ENCODE measurements around the gene JOSD1.

The JOSD1 gene

GRCh38 chr22:38638728-38639127, 62.0 kb downstream of the JOSD1 start:
- DNase-seq (ENCODE audit: low read depth), result no peak
- Histone ChIP-seq H3K4me3 (ENCODE audit: low read length) (no peak overlapping the region), H3K9me3 (ENCODE audit: control insufficient read depth, low read length) (no peaks in the 10 kb centered on the region), H3K36me3 (ENCODE audit: control insufficient read depth, insufficient read depth, low read length, severe bottlenecking) (no peaks in the 10 kb centered on the region), H3K27me3 (replicated peaks; ENCODE audit: control insufficient read depth, insufficient read depth, low read length) (no peaks in the 10 kb centered on the region), H3K9ac (ENCODE audit: low read length) (no peak overlapping the region), H3K4me1 (ENCODE audit: control insufficient read depth, insufficient read depth, low read length) (no peaks in the 10 kb centered on the region)

DNA sequence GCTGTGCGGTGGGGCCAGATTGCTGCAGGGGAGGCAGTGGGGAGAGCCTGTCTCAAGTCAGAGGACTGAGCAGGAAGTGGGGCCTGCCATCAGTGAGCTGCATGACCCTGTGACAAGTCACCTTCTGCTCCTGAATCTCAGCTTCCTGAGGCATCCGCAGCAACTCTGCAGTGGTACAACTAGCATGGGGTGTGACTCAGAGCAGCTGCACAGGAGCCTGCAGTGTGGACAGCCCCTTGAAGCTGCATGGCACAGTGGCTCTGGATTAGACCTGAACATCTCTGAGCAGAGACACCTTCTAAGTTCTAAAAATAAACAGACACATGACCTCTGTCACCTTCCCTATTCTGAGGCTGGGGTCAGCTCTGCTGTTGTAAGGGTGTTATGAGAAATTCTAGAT, 62.5 kb downstream of the JOSD1 start:
- Histone ChIP-seq H3K9me3 (ENCODE audit: control insufficient read depth, low read length) (no peaks in the 10 kb centered on the region), H3K9ac (ENCODE audit: low read length) (no peak overlapping the region), H3K36me3 (ENCODE audit: control insufficient read depth, insufficient read depth, low read length, severe bottlenecking) (no peaks in the 10 kb centered on the region), H3K27me3 (replicated peaks; ENCODE audit: control insufficient read depth, insufficient read depth, low read length) (no peaks in the 10 kb centered on the region), H3K4me3 (ENCODE audit: low read length) (no peak overlapping the region), H3K4me1 (ENCODE audit: control insufficient read depth, insufficient read depth, low read length) (no peaks in the 10 kb centered on the region)
- DNase-seq (ENCODE audit: low read depth), result no peak

Data from adipocyte (in vitro differentiated cells).